HEK293T (cell line): ENCODE measurements around the gene MIEN1.

Source experiments
- CTCF ChIA-PET: fragments of 350-600 bp; formaldehyde crosslinking; extraction: SDS; loops from one replicate; lab custom pipeline; 2021; ENCODE audit warnings: antibody characterized with exemption, inconsistent platforms; lab: Yijun Ruan, JAX
- POLR2A ChIA-PET: fragments of 350-600 bp; formaldehyde crosslinking; extraction: SDS; loops from one replicate; lab custom pipeline; 2020; ENCODE audit warnings: antibody characterized with exemption, inconsistent platforms; lab: Yijun Ruan, JAX
- DNase-seq: peaks from one replicate; pipeline ENCODE4 v3.0.0; 2012; ENCODE audit warnings: mixed read lengths; ENCODE audit errors: extremely low spot score
- ARNT ChIP-seq: fragments of 450-650 bp; IDR thresholded peaks from 2 replicates; pipeline ENCODE4 v1.6.1; 2017; ENCODE audit warnings: mild to moderate bottlenecking
- BHLHE40 ChIP-seq: fragments of 450-650 bp; IDR thresholded peaks from 2 replicates; pipeline ENCODE4 v1.6.1; 2016; ENCODE audit warnings: mild to moderate bottlenecking, moderate library complexity, borderline replicate concordance
- CTBP1 ChIP-seq: fragments of 450-650 bp; IDR thresholded peaks from 2 replicates; pipeline ENCODE4 v1.6.1; 2016; ENCODE audit warnings: borderline replicate concordance
- ELF4 ChIP-seq: fragments of 450-650 bp; IDR thresholded peaks from 2 replicates; pipeline ENCODE4 v1.6.1; 2017; ENCODE audit warnings: antibody characterized with exemption
- FOXA1 ChIP-seq: fragments of 450-650 bp; IDR thresholded peaks from 2 replicates; pipeline ENCODE4 v1.6.1; 2016; ENCODE audit warnings: mild to moderate bottlenecking
- FOXK2 ChIP-seq: fragments of 450-650 bp; IDR thresholded peaks from 2 replicates; pipeline ENCODE4 v1.6.1; 2016; ENCODE audit warnings: mild to moderate bottlenecking
- FOXM1 ChIP-seq: fragments of 450-650 bp; IDR thresholded peaks from 2 replicates; pipeline ENCODE4 v1.6.1; 2017; ENCODE audit warnings: mild to moderate bottlenecking, borderline replicate concordance
- HDGF ChIP-seq: fragments of 450-650 bp; IDR thresholded peaks from 2 replicates; pipeline ENCODE4 v1.6.1; 2017; ENCODE audit warnings: antibody characterized with exemption, borderline replicate concordance
- L3MBTL2 ChIP-seq: fragments of 450-650 bp; conservative IDR thresholded peaks from 2 replicates; pipeline ENCODE4 v1.6.1; 2016; ENCODE audit warnings: mild to moderate bottlenecking
- LEF1 ChIP-seq: fragments of 450-650 bp; IDR thresholded peaks from 2 replicates; pipeline ENCODE4 v1.6.1; 2017; ENCODE audit warnings: mild to moderate bottlenecking, borderline replicate concordance
- NFRKB ChIP-seq: fragments of 450-650 bp; IDR thresholded peaks from 2 replicates; pipeline ENCODE4 v1.6.1; 2016; ENCODE audit warnings: mild to moderate bottlenecking, moderate library complexity
- PKNOX1 ChIP-seq: fragments of 450-650 bp; IDR thresholded peaks from 2 replicates; pipeline ENCODE4 v1.6.1; 2016
- SP1 ChIP-seq: fragments of 450-650 bp; IDR thresholded peaks from 2 replicates; pipeline ENCODE4 v1.6.1; 2017
- SUZ12 ChIP-seq: fragments of 450-650 bp; IDR thresholded peaks from 2 replicates; pipeline ENCODE4 v1.6.1; 2016; ENCODE audit warnings: mild to moderate bottlenecking
- TARDBP ChIP-seq: fragments of 450-650 bp; IDR thresholded peaks from 2 replicates; pipeline ENCODE4 v1.6.1; 2016
- ZNF384 ChIP-seq: fragments of 450-650 bp; IDR thresholded peaks from 2 replicates; pipeline ENCODE4 v1.6.1; 2016

Gene MIEN1

GRCh38 chr17:39694593-39694992 is 35.7 kb downstream of the MIEN1 start:
- TF ChIP-seq LEF1: no peak
- no peak for TF ChIP-seq SP1
- no peak for TF ChIP-seq BHLHE40
- TF ChIP-seq L3MBTL2: no peak
- TF ChIP-seq ARNT: no peak
- ChIA-PET CTCF (no interaction called here), POLR2A (interaction anchor here (1.2 kb wide), 2 partner anchors 58 to 121 kb away, joined by 3 read pairs; no protein-coding TSS in a partner anchor)

GRCh38 chr17:39688945-39689344 is 41.4 kb downstream of the MIEN1 start:
- DNase-seq: no peak
- ChIA-PET POLR2A (interaction anchor here (2.1 to 5.3 kb wide), 3 partner anchors 11 to 41 kb away, joined by 12 to 84 read pairs (median 12); partner anchors contain the start of genes ERBB2 and MIEN1), CTCF (no interaction called here)
- TF ChIP-seq BHLHE40 (no peak), PKNOX1 (no peak), HDGF (no peak), CTBP1 (no peak), ARNT (no peak), FOXK2 (no peak), SUZ12 (no peak), SP1 (no peak), ELF4 (no peak), ZNF384 (no peak), L3MBTL2 (no peak), FOXA1 (no peak), NFRKB (no peak), TARDBP (no peak)

More at GRCh38 chr17:39694593-39694992, 35.7 kb downstream of the MIEN1 start:
- no peak for DNase-seq

- CTCF ChIA-PET: interaction anchor here (0.6 to 1.4 kb wide), 4 partner anchors 8 to 67 kb away, joined by 3 to 7 read pairs (median 4); no protein-coding TSS in a partner anchor
- TF ChIP-seq CTBP1 (no peak), L3MBTL2 (0 out of 2 replicates have a peak, but pooled peaks have one; percentile 0)
- DNase-seq: no peak
- POLR2A ChIA-PET: interaction anchor here (1.0 to 5.3 kb wide), 19 partner anchors 8 to 76 kb away, joined by 3 to 84 read pairs (median 6); partner anchors contain the start of genes ERBB2, MIEN1, PNMT and TCAP
Observed at GRCh38 chr17:39688475-39688835, 41.9 kb downstream of the MIEN1 start.

- peak; percentile 84 for DNase-seq
- CTCF ChIA-PET: interaction anchor here (0.6 to 1.4 kb wide), 5 partner anchors 9 to 66 kb away, joined by 3 to 7 read pairs (median 4); no protein-coding TSS in a partner anchor
- POLR2A ChIA-PET: interaction anchor here (0.6 to 5.3 kb wide), 27 partner anchors 8 to 488 kb away, joined by 3 to 84 read pairs (median 4); partner anchors contain the start of genes ERBB2, LRRC3C, MIEN1 and ORMDL3
- TF ChIP-seq PKNOX1 (peak; percentile 28; the same call in 1 of the 2 replicates), SP1 (no peak), LEF1 (no peak), NFRKB (no peak), ELF4 (peak; percentile 62), CTBP1 (no peak), L3MBTL2 (peak; percentile 13; the same call in 1 of the 2 replicates)
Observed at GRCh38 chr17:39687546-39688474, 42.5 kb downstream of the MIEN1 start, which contains the start of gene PGAP3. Gene PGAP3, minus strand, starts transcription at chr17:39688057. Its CDS starts 43 bp downstream, at chr17:39688014.

GRCh38 chr17:39687101-39687545 is 43.2 kb downstream of the MIEN1 start:
- no peak for DNase-seq
- POLR2A ChIA-PET: interaction anchor here (0.6 to 5.3 kb wide), 6 partner anchors 8 to 487 kb away, joined by 3 to 84 read pairs (median 10); partner anchors contain the start of genes ERBB2, RPL19 and TCAP
- CTCF ChIA-PET: interaction anchor here (1.4 kb wide), 1 partner anchor 34 kb away, joined by 7 read pairs; no protein-coding TSS in a partner anchor
- TF ChIP-seq L3MBTL2 (0 out of 2 replicates have a peak, but pooled peaks have one; percentile 8), FOXK2 (no peak), FOXA1 (no peak)

GRCh38 chr17:39684369-39685192 is 45.8 kb downstream of the MIEN1 start:
- ChIA-PET CTCF (interaction anchor here (1.1 kb wide), 1 partner anchor 13 kb away, joined by 4 read pairs; no protein-coding TSS in a partner anchor), POLR2A (interaction anchor here (1.0 kb wide), 1 partner anchor 18 kb away, joined by 3 read pairs; no protein-coding TSS in a partner anchor)

More at GRCh38 chr17:39684369-39685192, 45.8 kb downstream of the MIEN1 start:
- TF ChIP-seq PKNOX1: no peak
- TF ChIP-seq FOXA1: no peak
- TF ChIP-seq LEF1: no peak
- no peak for TF ChIP-seq FOXM1
- TF ChIP-seq ZNF384: no peak
- no peak for TF ChIP-seq CTBP1
- TF ChIP-seq L3MBTL2: no peak
- no peak for TF ChIP-seq ARNT
- TF ChIP-seq SP1: no peak
- TF ChIP-seq ELF4: no peak
- no peak for TF ChIP-seq BHLHE40
- no peak for TF ChIP-seq FOXK2
- TF ChIP-seq NFRKB: no peak
- TF ChIP-seq HDGF: no peak
- no peak for TF ChIP-seq TARDBP
- no peak for DNase-seq
